ENCODE measurements around the gene EFL1.

DNA sequence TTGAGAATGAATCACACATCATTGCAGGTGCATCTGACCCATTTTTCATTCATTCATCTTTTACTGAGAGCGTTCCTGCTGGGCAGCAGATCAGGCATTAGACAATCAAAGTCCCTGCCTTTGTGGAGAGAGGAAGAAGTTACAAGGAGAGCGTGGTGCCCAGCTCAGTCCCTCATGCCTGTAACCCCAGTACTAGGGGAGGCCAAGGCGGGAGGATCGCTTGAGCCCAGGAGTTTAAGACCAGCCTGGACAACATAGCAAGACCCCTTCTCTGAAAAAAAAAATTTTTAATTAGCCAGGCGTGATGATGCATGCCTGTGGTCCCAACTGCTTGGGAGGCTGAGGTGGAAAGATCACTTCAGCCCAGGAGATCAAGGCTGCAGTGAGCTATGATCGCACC is 181.8 kb downstream of the EFL1 start:
- TF ChIP-seq, protein P1, sequence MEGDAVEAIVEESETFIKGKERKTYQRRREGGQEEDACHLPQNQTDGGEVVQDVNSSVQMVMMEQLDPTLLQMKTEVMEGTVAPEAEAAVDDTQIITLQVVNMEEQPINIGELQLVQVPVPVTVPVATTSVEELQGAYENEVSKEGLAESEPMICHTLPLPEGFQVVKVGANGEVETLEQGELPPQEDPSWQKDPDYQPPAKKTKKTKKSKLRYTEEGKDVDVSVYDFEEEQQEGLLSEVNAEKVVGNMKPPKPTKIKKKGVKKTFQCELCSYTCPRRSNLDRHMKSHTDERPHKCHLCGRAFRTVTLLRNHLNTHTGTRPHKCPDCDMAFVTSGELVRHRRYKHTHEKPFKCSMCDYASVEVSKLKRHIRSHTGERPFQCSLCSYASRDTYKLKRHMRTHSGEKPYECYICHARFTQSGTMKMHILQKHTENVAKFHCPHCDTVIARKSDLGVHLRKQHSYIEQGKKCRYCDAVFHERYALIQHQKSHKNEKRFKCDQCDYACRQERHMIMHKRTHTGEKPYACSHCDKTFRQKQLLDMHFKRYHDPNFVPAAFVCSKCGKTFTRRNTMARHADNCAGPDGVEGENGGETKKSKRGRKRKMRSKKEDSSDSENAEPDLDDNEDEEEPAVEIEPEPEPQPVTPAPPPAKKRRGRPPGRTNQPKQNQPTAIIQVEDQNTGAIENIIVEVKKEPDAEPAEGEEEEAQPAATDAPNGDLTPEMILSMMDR (conservative IDR thresholded peaks at IDR 0.05): no peak
- no peak for TF ChIP-seq ZFX (IDR thresholded peaks at IDR 0.05)

All from C4-2B (cell line).